T-helper 1 cell (primary cell): Measurements from ENCODE around the gene MID1.

Source experiments
- DNase-seq, 5 donors: peaks; one replicate each; pipeline ENCODE4 v3.0.0-alpha.2; 2012 to 2020
- total RNA-seq, 4 donors: gene quantifications; one replicate each; lab custom pipeline; 2026; lab: John Stamatoyannopoulos, UW

Gene MID1
- 0 to 0.15 (median 0.06) reads per million in 4 donors for total RNA-seq

- no peak for DNase-seq
Measured at GRCh38 chrX:10620121-10620699, at the start of gene MID1. MID1 (minus strand) TSS chrX:10620585; CDS start chrX:10567547, 53,038 bp downstream.

GRCh38 chrX:10667143-10667542 is 46.8 kb upstream of the MID1 start:
- DNase-seq: no peak

DNA sequence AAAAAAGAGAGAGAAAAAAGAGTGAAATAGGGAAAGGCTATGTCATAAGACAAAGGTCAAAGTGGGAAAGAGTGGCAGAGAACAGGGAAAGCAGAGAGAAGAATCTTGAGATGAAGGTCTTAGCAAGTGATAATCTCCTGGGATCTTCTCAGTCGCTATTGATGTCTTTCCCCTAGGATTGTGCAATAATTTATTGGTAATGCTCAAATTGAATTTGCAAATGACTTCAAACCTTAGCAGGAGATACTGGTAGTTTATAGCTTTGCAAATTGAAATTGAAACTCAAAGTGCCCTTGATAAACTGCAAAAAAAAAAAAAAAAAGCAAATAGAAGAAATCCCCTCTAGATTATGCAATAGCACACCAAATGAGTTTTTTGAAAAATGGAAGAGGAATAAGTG is 45.7 kb upstream of the MID1 start:
- no peak for DNase-seq

- DNase-seq: no peak
Measured at GRCh38 chrX:10665681-10666080, 45.3 kb upstream of the MID1 start.

- DNase-seq: no peak
Measured at GRCh38 chrX:10660171-10660570, 39.8 kb upstream of the MID1 start.

DNA sequence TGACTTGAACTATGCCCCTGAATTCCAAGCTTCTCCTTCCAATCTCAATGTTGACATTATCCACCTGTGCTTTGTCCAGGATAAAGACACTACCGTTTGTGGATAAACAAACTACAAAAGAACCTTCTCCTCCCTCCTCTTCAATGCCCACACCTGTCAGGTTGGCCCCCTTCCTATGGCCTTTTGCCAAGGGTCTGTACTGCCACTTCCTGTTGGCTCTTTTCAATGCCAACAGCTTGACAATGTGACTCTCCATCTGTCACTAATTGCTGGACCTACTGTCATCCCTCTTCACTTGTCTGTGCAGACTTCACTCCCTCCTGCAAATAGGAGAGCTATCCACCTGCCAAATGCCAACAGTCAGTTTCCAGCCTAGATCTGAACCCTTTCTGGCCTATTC is 35.8 kb upstream of the MID1 start:
- no peak for DNase-seq

- no peak for DNase-seq
Measured at GRCh38 chrX:10654960-10655359, 34.6 kb upstream of the MID1 start.

DNA sequence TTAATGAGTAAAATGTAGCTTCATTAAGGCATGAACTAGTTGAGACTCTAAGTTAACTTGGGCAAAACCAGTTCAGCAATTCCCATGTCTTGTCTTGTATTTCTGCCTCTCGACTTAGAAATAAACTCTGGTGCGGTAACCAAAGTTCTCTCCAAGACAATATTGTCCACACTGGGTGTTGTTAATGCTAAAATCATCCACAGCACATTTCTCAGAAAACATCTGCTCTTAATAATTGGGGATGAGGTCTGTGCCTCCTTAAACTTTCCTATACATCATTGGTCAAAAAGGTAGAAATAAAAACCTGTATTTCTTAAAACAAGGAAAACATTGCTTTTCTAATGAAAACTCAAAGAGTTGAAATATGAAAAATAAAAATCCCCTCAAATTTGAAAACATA is 32.9 kb upstream of the MID1 start:
- DNase-seq: no peak

DNA sequence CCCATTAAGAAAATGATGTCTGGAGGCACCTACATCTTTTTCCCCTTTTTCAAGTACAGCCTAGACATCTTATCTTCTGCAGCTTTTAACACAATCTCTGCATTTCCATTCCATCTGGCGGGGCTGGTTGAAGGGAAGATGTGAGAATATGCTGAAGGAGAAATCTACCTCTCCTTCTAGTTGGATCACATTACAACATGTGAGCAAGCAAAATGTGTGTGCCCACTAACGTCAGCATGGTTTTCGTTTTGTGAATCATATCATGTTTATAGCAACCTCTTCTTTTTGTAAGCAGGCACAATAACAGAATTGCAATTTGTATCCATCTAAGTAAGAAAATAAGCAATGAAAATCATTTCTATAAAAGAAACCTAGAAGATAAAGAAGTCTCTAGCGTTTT is 28.9 kb upstream of the MID1 start:
- no peak for DNase-seq

DNA sequence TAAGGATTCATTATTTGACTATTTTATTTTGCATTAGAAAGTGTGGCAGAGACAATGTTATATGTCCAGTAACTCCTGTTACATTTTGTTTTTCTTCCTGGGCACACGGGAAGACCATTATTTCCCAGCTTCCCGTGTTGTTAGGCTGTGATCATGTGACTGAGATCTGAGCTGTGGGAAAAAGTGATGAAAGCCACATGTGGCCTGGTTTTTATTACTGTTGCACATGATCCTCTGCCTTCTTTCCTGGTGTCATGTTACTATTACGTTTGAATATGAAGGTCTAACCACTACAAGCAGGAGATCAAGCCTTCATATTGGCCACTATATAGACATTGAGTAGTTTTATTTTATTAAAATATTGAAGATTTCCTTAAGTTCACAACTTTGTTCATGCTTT is 28.2 kb upstream of the MID1 start:
- no peak for DNase-seq

DNA sequence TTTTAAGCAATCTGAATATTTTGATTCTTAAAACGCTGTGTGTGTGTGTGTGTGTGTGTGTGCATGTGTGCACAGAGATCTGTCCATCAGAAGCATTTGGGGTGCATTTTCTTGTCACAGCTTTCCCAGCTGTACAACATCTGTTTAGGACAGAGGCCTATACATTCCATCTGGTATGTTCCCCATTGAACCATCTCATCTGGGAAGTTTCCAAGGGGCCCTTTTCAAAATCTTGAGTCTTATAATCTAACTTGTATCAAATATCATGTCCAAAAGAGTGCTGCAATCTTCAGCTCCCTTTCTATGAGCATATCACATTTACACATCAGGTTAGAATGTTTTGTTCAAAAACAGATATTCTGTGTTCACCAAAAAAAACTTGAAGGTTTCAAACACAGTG is 16.5 kb upstream of the MID1 start:
- no peak for DNase-seq

DNA sequence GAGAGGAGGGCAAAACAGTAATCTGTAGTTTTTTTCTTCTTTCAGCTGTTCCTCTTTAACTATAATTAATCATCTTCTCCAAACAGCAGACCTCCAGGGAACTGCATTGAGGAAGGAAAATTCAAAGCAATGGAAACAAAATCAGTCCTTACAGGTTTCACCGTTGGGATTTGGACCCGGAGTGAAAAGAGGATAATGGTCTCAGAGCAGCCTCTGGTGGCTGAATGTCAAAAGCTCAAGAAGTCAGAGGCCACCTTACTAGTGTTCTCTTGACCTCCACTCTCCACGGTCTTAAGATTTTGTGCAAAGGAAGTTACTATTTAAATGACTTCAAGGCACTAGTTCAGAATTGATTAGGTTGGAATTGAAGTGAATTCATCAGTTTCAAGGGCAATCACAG is 16.0 kb upstream of the MID1 start:
- DNase-seq: no peak

DNA sequence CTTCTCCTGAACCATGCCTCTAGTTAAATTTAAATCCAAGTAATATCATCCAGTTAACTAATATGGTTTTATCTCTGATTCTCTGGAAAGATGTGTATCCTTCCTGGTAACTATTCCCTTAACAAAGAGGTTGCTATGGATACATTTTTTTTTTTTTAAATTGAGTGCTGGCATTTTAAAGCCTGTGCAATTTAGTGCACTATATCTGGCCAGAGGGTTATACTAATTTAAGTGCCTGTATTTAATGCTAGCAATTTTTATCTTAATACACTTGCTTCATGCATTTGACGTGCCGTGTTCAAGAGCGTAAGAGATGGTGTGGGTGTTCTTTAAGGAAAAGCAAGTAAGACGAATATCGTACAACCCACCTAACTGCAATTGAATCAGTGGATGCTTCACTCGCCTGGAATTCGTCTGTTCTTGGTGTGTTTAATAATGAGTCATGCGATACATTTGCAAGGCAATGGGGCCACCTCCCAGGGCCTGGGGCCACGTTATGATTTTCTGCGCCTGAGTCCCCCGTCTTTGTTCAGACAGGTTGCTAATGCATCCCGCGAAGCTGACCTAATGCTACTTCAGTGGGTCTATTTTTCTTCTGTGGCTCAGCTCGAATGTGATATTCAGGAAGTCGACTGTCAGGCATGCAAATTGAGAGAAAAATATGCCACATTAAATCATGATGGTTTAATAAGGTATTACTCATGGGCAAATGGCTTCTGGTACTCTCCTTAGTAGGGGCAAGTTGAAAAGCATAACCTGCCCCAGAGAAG is 14.2 kb upstream of the MID1 start:
- DNase-seq: no peak

DNA sequence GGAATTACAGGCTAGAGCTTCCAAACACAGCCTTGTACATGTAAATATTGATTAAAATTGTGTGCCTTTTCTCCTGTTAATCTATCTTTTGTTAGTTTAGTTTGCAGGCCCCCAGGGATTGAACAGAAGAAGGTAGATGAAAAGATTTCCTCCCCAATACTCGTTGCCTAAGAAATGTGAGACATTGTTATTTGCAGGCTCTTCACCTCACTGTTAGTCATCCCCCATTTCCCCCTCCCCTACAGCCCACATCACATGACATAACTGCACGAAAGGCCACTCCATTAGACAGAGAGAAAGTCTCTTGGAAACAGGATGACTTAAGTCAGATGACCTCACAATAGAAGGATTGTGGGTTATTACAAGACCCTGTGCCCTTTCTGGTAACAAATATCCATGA is 13.3 kb upstream of the MID1 start:
- DNase-seq: no peak

GRCh38 chrX:10631416-10632145 is 11.2 kb upstream of the MID1 start:
- no peak for DNase-seq

DNA sequence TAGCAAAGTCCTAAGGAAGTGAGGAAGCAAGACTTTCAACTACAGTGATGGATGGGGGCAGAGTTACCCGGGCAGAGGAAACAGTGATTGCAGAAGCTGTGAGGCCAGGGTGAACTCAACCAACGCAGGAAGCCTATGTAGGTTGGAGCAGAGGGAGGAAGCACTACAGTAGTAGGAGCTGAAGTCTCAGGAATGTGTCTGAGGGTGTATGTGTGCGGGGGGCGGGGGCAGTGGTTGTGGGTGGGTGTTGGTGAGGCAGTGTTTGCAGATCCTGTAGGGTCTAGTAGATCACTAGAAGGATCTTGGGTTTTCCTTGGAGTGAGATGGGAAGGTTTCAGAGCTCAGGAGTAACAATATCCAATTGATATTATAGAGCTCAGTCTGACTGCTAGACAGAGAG is 9.9 kb upstream of the MID1 start:
- no peak for DNase-seq

DNA sequence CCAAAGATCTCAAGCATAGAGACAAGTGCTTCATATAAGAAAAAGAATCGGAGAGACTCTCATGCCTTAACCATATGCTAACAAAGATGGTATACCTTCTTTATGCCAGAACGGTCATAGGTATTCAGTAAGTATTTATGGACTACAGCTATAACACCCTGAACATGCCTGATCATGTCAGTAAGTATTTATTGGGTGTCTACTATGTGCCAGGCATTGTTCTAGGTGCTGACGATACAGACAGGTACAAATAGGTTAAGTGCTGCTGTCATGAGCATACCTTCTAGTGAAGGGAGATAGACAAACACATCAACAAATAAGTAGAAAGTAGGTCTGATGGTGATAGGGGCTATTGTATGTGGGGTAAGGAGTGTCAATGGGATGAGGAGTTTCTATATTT is 9.5 kb upstream of the MID1 start:
- no peak for DNase-seq

DNA sequence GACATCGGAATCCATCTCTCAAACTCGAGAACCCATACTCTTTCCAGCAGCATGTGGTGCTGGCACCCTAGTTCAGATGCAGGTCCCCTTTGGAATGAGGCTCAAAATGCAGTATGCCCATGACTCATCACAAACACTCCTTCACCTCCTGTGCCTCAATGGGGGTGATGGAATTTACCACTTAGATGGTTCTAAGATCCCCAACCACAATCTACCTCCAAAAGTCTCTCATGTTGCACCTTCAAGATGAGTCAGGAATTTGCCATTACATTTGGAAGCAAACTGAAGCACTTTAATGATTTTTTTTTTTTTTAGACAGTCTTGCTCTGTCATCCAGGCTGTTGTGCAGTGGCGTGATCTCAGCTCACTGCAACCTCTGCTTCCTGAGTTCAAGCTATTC is 8.5 kb upstream of the MID1 start:
- no peak for DNase-seq

GRCh38 chrX:10622197-10622596 is 1.8 kb upstream of the MID1 start:
- DNase-seq: no peak

- DNase-seq: no peak
Measured at GRCh38 chrX:10619425-10620046, 849 bp downstream of the MID1 start.

GRCh38 chrX:10618961-10619360 is 1.4 kb downstream of the MID1 start:
- no peak for DNase-seq

GRCh38 chrX:10617999-10618351 is 2.4 kb downstream of the MID1 start:
- DNase-seq: no peak

DNA sequence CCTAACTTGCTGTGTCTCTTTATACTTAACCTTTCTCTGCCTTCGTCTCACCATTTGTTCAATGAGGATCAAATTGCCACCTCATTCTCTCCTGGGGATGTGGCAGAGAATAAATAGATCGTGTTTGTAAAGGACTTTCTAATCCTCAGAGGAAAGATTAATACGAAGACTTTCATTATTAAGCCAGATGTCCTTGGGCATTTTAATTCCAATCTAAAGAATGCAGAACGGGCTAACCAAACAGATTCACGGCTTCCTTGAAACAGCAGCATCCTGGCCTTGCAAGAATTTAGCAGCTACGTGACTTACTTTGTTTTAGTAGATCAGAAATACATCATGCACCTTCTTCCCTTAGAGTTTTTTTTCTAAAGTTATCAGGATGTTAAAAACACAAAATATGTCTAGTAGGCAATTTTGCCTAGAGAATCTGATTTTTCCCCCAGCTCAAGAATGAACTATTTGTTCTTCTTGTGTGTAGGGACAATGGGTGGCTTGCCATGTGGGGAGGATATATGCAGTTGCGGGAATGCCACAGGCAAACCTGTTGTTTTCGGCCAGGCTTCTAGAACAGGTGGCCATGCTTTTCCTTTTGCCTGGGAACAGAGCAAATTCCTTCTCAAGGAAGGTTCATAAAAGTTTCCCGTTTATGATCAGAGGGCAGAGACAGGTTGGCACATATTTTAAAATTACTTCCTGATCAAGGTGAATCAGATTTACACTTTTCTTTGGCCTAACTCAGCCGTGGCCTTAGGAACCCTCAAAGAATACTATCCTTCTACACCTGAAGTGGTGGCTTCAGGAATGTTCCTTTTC is 3.0 kb downstream of the MID1 start:
- DNase-seq: no peak
